Endodermal cell (in vitro differentiated cells): ENCODE data around the gene PRRT1B. TPM values are rescaled to one million over a fixed set of nuclear protein-coding genes. Genes with fewer than 3 reads are reported as not detected.

ENCODE experiments used
- DNase-seq: peaks from one replicate; pipeline ENCODE4 v3.0.0-alpha.2; 2017
- H3K27ac ChIP-seq: 2 replicates; pipeline ENCODE4 v1.5.1; 2013; ENCODE audit warnings: mild to moderate bottlenecking, low read depth, low read length, moderate library complexity
- H3K27me3 ChIP-seq: 2 replicates; pipeline ENCODE4 v1.6.1; 2013; ENCODE audit warnings: mild to moderate bottlenecking, low read length, moderate library complexity; ENCODE audit not compliant: insufficient read depth, control insufficient read depth, poor library complexity, severe bottlenecking
- H3K36me3 ChIP-seq: 2 replicates; pipeline ENCODE4 v1.7.0; 2013; ENCODE audit warnings: mild to moderate bottlenecking, low read length, moderate library complexity; ENCODE audit not compliant: control insufficient read depth, insufficient read depth
- H3K4me1 ChIP-seq: one replicate; pipeline ENCODE4 v1.7.0; 2013; ENCODE audit warnings: low read length; ENCODE audit not compliant: control insufficient read depth, insufficient read depth
- H3K4me3 ChIP-seq: 2 replicates; pipeline ENCODE4 v1.5.1; 2013; ENCODE audit warnings: mild to moderate bottlenecking, low read length, moderate library complexity
- H3K9ac ChIP-seq: 2 replicates; pipeline ENCODE4 v1.6.1; 2013; ENCODE audit warnings: mild to moderate bottlenecking, low read length, moderate library complexity; ENCODE audit not compliant: poor library complexity, severe bottlenecking; ENCODE audit errors: extremely low read depth
- H3K9me3 ChIP-seq: 2 replicates; pipeline ENCODE4 v1.6.1; 2013; ENCODE audit warnings: mild to moderate bottlenecking, low read length, moderate library complexity; ENCODE audit not compliant: control insufficient read depth
- H3K27ac Mint-ChIP-seq: 2 replicates; pipeline ENCODE4 v1.8.0; 2020; ENCODE audit warnings: mixed read lengths
- H3K27me3 Mint-ChIP-seq: 2 replicates; pipeline ENCODE4 v1.8.0; 2021; ENCODE audit warnings: mild to moderate bottlenecking, mixed read lengths; ENCODE audit not compliant: insufficient read depth
- H3K36me3 Mint-ChIP-seq: 2 replicates; pipeline ENCODE4 v1.8.0; 2020; ENCODE audit warnings: low read depth, mixed read lengths
- H3K4me1 Mint-ChIP-seq: 2 replicates; pipeline ENCODE4 v1.8.0; 2020; ENCODE audit warnings: mixed read lengths
- H3K4me3 Mint-ChIP-seq: 2 replicates; pipeline ENCODE4 v1.8.0; 2020; ENCODE audit warnings: mild to moderate bottlenecking, moderate library complexity, mixed read lengths
- H3K9me3 Mint-ChIP-seq: 2 replicates; pipeline ENCODE4 v1.8.0; 2020; ENCODE audit warnings: mild to moderate bottlenecking, mixed read lengths
- WGBS, 2 experiments: methylation state at CpG; one replicate each; pipeline versions ENCODE4 v1.1.5 to v1.1.7; 2013; ENCODE audit warnings: missing lambda C conversion rate in 2 of 2, mixed read lengths in 1 of 2; ENCODE audit not compliant: insufficient coverage in 1 of 2, insufficient read length in 1 of 2; 5-methylcytosine and 5-hydroxymethylcytosine counted together
- total RNA-seq, 2 donors: library from RNA; stranded (reverse); fragmentation: NEBNext Ultra II Directional in 1 of 2; extraction: Animal tissue kit (Norgen Biotek cat#: 25700) in 1 of 2; gene quantifications; 2 replicates in 1 of 2; 3 replicates in 1 of 2; pipeline ENCODE4 v1.2.1, GENCODE V29; 2021
- TF ChIP-seq, protein P1 (sequence below): fragments of 200-600 bp; sonication (generic); conservative IDR thresholded peaks from 2 replicates; pipeline ENCODE4 v1.5.0; 2021; ENCODE audit warnings: antibody characterized with exemption, mild to moderate bottlenecking

The PRRT1B gene
- total RNA-seq, 2 donors from 2014 or later: 42.9 to 71.4 TPM

DNA sequence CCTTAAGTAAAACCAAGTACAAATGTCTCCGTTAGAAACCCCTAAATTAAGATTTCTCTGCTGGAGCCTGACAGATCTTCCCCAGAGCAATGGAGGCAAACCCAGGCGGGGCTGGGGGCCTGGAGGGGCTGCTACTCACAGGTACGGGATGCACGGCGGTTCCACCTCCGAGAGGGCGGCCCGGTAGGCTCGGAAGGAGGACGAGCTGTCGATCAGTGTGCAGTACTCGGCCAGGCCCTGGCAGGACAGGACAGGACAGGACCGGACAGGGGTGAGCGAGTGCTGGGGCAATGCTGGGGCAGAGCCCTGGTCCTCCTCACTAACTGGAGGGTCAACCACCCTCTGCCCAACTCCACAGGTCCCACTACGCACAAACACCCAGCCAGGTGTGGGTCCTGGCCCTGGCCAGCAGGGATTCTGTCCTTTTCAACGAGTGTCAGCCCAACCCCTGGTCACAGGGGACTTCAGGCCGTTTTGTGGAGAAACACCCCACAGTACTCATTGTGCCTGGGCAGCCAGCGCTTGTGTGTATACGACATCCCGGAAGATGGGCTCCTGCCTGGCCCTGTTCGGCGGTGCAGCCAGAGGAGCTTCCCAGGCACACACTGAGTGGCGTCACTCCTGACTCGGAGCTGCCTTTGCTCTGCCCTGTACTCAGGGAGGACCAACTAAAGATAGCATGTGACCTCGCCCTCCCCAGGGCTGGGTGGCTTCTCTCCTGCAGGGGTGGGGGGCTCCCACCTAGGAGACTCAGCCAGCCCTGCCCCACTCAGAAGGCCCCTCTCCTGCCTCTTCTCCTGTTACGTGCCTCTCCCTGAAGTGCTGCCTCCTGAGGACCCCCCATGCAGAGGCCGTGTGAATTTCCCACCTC is 37.4 kb downstream of the PRRT1B start:
- Mint-ChIP-seq H3K27ac (no peak overlapping the region), H3K27me3 (no peaks in the 10 kb centered on the region), H3K4me1 (no peaks in the 10 kb centered on the region), H3K36me3 (peaks cover 59% of the 10 kb centered on the region), H3K9me3 (no peaks in the 10 kb centered on the region), H3K4me3 (no peak overlapping the region)
- TF ChIP-seq, protein P1, sequence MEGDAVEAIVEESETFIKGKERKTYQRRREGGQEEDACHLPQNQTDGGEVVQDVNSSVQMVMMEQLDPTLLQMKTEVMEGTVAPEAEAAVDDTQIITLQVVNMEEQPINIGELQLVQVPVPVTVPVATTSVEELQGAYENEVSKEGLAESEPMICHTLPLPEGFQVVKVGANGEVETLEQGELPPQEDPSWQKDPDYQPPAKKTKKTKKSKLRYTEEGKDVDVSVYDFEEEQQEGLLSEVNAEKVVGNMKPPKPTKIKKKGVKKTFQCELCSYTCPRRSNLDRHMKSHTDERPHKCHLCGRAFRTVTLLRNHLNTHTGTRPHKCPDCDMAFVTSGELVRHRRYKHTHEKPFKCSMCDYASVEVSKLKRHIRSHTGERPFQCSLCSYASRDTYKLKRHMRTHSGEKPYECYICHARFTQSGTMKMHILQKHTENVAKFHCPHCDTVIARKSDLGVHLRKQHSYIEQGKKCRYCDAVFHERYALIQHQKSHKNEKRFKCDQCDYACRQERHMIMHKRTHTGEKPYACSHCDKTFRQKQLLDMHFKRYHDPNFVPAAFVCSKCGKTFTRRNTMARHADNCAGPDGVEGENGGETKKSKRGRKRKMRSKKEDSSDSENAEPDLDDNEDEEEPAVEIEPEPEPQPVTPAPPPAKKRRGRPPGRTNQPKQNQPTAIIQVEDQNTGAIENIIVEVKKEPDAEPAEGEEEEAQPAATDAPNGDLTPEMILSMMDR: no peak
- Histone ChIP-seq H3K9me3 (no peaks in the 10 kb centered on the region), H3K4me3 (no peak overlapping the region), H3K36me3 (peaks cover 28% of the 10 kb centered on the region), H3K27me3 (no peaks in the 10 kb centered on the region), H3K4me1 (no peaks in the 10 kb centered on the region), H3K9ac (no peak overlapping the region), H3K27ac (no peak overlapping the region)
- no peak for DNase-seq
- 93 to 94% methylated on average over 13 to 27 of the region's 27 CpGs for WGBS, 2 experiments

DNA sequence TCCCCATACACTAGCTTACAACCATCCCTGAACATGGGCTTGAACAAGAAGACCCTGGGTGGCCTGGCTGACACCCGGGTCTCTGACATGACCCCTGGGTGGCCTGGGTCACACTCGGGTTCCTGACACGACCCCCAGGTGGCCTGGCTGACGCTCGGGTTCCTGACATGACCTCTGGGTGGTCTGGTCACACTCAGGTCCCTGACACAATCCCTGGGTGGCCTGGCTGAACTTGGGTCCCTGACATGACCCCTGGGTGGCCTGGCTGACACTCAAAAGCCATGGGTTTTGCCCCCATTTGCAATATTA is 38.0 kb downstream of the PRRT1B start:
- Mint-ChIP-seq H3K4me1 (no peaks in the 10 kb centered on the region), H3K27ac (no peak overlapping the region), H3K9me3 (no peaks in the 10 kb centered on the region), H3K4me3 (no peak overlapping the region), H3K36me3 (peaks cover 57% of the 10 kb centered on the region), H3K27me3 (no peaks in the 10 kb centered on the region)
- Histone ChIP-seq H3K36me3 (peaks cover 29% of the 10 kb centered on the region), H3K9ac (no peak overlapping the region), H3K4me3 (no peak overlapping the region), H3K27ac (no peak overlapping the region), H3K4me1 (no peaks in the 10 kb centered on the region), H3K9me3 (no peaks in the 10 kb centered on the region), H3K27me3 (no peaks in the 10 kb centered on the region)
- no peak for DNase-seq
- WGBS, 2 experiments: 87 to 95% methylated on average over 5 of the region's 5 CpGs
- TF ChIP-seq, protein P1: no peak

DNA sequence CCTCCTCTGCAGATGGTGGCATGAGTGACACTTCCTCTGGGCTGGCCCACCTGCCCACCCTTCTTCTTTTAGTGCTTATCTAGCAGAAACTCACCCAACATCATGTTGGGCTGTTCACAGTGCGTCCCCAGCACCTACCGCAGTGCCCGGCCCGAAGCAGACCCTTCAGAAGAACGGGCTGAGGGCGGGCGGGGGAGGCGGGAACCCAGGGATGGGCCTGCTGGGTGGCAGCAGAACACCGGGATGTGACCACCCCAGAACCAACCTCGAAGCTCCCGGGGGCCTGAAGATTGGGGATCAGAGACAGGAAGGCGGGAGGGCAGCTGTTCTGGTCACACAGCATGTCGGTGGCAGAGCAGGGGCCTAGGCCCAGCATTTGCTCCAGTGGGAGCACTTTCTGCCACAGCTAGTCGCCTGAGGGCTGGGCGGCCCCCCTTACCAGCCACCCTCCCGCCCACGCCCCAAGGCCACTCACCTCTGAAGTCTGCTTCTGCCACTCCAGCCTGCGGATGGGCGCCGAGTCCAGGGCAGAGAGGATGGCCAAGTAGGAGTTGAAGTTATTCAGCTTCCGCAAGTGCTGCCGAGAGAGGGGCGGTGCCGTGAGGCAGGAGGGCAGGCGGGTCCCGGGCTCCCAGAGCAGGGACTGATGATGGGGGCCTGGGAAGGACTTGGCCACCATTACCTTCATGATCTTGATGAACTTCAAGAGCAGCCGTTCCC is 38.7 kb downstream of the PRRT1B start:
- Mint-ChIP-seq H3K27ac (no peak overlapping the region), H3K9me3 (no peaks in the 10 kb centered on the region), H3K36me3 (peaks cover 53% of the 10 kb centered on the region), H3K27me3 (no peaks in the 10 kb centered on the region), H3K4me3 (no peak overlapping the region), H3K4me1 (no peaks in the 10 kb centered on the region)
- peak; percentile 34 for DNase-seq
- 96 to 97% methylated on average over 13 to 27 of the region's 27 CpGs for WGBS, 2 experiments
- no peaks in the 10 kb centered on the region for H3K4me1 ChIP-seq
- no peaks in the 10 kb centered on the region for H3K27me3 ChIP-seq
- H3K9ac ChIP-seq: no peak overlapping the region
- H3K4me3 ChIP-seq: no peak overlapping the region
- H3K36me3 ChIP-seq: peaks cover 25% of the 10 kb centered on the region
- H3K9me3 ChIP-seq: no peaks in the 10 kb centered on the region
- H3K27ac ChIP-seq: no peak overlapping the region
- TF ChIP-seq, protein P1: no peak
